Measurements from ENCODE around the gene AFAP1.

AFAP1 gene

DNA sequence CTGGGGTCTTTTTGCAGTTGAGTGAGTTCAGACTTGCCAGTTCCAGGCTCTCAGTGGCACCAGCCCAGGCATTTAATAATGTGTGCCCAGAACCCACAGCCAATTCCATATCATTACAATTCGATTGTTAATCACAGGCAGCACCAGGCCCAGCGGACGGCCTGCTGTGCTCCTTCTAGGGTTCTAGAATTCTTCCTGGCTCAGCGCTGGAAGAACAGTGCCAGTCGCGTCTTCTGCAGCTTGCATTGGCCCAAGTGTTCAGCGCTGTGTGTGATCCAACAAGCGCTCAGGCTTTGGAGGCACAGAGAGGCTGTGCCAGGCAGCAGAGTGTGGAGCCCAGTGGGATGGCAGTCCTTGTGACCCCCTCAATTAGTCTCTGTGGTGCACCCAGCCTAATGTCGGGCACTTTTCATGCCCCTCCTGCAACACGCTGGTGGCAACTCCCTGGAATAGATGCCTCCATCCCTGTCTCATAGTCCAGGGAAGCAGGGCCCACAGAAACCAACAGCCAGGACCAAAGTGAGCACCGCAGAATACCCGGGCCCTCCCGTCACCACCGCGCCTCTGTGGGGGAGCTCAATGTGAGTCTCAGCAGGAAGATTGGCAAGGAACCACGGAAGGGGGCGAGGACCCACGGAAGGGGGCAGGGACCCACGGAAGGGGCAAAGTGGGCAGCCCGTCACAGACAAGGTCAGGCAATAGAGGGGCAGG lies 193.2 kb downstream of the AFAP1 start:
- no peak for DNase-seq

DNA sequence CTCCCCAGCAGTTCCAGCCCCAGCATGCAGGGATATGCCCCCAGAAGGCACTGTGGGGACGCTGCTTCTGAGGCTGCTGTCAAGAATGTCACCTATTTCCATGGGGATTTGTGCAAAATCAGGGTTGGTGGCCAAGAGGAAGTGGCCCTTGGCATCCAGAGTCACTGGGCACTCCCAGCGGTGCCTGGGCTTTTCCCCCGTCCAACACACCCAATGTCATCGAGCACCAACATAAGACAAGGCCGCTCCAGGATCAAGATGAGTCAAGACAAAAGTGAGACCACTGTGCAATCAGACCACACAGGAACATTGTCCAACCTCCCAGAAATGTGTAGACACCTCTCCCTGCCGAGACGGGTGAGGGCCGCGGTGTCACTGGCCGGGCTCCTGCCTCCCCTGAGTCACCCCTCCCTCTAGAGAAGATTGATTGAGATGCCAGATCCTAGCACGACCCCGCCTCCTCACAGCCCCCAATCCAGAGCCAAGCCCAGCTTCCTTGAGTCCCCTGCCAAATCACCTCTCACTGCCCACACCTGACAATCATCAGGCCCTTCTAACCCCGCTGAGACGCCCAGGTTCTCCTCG lies 194.3 kb downstream of the AFAP1 start:
- no peak for DNase-seq

DNA sequence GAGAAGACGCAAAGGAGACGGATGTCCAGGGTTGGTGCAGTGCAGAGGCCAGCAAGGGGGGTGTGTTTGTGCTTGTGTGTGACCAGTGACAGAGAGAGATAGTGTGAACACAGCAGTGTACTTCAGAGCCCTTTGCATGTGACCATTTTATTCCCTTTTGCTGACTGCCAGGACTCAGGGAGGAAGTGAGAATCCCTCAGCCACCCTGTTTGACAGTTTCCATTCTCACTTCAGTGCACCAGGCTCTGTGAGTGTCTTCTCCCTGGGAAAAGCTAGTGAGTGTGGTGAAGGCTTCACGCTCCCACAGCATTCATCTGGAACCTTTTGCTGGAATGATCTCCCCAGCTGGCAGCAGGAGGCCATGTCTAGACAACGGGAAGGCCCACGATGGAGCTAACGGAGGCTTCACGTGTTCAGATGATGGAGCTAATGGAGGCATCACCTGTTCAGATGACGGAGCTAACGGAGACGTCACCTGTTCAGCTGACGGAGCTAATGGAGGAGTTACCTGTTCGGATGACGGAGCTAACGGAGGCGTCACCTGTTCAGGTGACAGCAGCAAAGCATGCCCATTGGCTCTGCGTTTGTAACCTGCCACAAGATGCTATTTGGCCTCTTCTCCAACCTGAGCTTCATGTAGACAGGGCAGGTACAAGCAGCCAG lies 195.4 kb downstream of the AFAP1 start:
- DNase-seq: no peak

DNA sequence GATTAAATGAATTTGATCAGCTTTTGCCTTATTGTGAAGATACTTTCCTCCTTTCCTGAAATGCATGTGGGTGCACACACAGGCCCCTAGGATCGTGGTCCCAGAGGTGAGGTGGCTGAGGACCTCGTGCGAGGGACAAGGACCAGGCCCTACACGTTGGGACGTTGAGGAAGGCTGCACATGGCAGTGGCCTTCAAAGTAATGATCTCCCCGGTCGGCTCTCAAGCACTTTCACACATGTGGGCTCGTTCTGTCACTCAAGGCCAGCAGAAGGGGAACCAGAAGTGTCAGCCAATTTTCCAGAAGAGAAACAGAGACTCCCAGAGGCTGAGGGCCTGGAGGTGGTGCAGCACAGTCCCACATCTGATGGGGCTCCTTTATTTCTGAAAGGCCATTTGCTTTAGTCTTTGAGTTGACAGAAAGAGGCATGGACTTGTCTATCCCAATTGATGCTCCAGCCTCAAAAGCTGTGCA lies 196.8 kb downstream of the AFAP1 start:
- DNase-seq: no peak

DNA sequence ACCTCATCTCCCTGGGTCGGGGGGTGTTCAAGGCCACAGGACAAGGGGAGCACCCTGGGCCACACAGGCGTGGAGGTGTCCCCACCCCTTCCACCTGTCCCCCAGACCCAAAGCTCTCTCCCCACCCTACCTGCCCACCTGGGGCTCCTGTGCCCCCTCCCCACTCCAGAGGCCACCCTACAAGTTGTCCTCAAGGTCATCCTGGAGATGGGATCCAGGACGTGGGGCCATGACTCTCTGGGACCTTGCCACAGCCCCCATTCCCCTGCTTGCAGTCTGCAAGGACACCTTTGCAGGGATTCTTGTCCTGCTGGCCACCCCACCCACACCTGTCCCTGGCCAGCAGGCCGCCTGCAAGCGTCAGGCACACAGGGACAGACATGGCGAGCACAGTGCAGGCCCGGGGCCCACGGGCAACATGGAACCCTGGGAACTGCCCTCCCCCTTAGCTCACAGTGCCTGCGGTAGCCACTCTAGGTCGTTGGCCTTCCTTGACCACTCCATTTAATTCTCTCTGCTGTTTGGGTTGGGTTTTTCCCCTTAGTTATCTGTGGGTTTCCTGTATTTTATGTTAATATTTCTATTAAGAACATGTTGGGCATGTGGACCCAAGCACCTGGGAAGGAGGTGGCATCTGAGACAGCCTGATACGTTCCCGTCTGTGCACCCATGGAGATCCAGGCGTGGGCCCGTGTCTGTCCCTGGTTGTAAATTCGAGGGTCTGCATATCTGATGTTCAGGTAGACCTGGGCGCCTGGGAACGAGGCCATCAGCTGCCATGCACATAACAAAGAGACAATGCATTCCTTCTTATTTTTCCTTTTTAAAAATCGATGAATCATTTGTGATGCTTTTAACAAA lies 197.5 kb downstream of the AFAP1 start:
- no peak for DNase-seq

DNA sequence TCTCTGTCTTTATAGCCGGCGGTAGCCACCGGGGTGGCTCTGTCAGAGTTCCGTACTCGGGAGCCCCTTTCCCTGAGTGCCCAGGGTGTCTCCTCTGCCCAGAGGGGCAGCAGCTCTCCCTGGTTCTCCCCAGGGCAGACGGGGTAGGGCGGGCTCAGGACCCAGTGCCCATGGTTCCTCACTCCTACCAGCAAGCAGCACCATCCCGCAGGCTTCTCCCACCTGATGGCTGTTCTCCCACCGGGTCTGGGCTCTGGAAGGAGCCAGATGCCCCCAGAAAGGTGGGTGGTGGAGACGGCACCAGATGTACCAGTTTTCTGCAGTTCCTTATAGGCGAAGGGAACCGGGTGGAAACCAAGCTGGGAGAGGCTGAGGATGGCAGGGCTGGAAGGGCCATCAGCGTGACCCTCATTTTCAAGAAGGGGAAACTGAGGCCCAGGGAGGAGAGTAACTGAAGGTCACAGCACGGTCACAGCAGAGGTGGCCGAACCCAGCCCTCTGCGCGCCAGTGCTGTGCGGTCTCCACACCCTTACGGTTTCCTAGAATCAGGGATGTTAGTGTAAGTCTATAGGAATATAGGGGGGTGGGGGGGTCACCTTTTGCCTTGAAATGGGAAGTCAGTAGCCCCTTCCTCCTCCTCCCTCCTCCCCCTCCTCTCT lies 198.7 kb downstream of the AFAP1 start:
- no peak for DNase-seq

DNA sequence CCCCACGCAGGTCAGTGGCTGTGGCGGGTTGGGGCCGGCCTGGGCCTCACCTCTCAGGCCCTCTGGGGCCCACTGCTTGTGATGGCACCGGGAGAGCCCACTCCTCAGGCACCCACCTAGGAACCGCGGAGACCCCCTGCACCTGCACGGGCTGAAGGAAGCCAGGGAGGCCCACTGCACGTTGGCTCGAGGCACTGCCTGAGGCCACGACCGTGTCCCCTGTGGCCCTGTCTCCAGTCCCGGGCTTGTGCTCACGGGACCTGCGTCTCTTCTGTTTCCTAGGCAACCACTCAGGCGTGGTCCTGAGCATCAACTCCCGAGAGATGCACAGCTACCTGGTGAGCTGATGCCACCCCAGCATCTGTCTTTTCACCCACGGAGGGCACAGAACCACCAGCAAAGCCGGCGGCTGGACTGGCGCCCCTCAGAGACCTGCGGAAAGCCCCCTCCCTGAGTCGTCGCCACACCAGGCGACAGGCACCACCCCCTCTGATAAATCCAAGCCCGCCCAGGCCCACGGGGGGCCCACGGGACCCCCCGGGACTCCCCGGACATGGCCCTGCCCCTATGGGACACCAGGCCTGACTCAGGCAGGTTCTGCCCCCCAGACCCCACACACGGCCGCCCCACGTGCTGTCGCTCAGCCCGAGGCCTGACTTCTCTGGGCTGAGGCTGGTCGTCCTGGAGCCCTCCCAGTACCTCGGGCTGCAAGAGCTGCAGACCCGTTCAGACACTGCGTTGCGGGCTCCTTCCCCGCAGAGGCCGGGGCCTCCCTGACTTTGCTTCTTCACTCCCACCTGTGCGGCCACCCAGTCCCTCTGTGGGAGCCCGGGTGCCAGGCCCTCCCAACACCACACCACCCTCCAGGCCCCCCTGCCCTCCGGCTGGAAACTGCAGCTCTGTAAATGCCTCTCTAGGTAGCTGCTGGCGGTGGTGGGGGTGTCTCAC lies 199.5 kb downstream of the AFAP1 start:
- DNase-seq: no peak

DNA sequence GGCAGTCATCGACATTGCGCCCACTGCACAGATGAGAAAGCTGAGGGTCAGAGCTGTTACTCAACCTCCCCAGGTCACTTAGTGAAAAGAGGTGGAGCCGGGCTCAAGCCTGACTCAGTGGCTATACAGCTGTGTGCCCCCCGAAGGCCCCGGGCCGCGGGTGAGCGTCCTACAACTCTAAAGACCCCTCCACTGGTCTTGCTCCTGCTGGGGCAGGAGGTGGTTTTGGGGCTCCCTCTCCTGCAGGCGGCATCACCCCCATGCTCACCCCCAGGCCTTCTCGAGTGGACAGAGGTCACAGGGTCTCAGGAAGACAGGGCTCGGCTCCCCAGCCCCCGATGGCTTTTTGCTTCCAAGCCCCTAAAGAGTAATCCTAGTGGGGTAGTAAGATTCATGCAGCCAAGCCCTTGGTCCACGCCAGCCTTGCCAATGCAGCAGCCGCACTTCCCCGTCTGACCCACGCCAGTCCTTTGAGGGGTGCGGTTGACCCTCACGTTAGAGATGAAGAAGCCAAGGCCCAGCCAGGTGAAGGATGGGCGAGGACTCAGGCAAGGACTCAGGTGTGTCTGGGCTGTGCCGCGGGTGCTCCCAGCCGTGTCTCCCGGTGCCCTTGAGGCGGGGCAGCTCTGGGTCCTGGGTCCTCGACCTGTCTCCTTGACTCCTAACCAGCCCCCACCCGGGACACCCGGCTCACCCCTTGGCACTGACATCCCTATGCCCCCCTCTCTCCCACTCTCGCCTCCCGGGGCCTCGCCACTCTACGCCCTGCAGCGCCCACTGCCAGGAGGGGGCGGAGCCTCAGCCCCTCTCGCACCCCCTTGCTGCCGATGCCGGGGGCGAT lies 200.4 kb downstream of the AFAP1 start:
- no peak for DNase-seq

DNA sequence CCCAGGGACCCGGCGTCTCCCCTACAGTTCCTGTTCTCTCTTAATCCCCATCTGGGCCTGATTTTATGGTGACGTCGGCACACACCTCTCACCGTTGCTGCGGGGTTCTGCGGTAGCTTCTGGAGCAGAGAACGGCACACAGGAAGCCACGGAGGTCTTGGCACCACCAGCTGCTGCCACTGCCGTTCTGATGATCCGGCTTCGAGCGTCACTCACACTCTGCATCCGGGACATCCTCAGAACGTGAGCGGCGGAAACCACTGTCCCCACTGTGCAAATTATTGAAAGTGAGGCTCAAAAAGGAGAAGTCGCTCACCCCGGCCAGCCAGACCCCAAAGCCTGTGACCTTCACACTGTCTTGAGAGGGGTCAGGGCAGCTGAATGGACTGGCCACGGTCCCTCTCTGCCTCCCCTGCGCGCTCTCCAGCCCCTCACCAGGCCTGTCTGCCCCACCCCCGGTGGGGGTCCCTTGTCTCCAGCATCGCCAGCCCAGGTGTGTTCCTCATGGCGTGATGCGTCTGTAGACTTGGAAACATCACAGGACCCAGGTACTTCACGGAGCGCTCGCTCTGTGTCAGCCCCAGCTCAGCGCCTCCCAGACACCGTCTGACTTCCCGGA lies 201.1 kb downstream of the AFAP1 start:
- no peak for DNase-seq

DNA sequence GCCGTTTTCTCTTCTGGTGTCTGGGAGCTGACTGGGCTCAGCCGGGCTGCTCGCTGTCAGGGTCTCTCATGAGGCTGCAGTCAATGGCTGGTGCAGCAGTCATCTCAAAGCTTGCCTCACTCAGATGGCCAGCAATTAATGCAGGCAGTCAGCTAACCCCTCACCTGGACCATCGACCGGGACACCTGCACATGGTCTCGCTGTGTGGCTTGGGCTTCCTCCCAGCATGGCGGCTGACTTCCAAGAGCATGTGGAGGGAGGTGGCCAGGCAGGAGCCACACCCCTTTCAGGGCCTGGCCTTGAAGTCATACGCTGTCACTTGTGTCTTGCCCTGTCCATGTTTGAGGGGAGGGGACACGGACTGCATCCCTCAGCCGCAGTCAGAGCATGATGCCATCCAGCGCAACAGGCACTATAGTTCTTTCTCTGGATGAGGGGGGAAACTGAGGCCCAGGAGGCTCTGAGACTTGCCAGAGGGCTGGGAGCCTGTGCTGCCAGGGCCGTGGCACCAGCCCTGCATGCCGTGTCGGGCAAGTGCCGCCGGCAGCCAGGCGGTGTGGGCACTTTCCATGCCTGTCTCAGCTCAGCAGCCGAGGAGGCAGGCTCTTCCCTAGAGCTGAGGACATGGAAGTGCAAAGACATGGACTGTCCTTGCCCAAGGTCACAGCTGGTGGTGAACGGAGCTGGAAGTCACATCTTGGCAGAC lies 201.8 kb downstream of the AFAP1 start:
- DNase-seq: no peak

DNA sequence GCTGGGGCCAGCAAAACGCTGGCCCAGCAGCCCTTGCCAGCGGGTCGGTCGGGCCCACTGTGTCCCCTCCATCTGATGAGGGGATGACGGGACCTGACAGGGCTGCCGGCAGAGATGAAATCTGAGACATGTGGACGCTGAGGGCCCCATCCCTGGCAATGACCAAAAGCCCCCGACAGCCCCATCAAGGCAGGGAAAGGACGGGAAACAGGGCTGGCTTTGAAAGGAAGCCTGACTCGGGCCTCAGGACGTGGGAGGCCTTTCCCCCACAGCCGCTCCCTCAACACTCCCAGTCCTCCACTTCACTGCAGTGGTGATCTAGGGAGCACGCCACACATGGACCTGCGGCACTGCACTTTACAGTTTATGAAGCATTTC lies 202.4 kb downstream of the AFAP1 start:
- DNase-seq: no peak

DNA sequence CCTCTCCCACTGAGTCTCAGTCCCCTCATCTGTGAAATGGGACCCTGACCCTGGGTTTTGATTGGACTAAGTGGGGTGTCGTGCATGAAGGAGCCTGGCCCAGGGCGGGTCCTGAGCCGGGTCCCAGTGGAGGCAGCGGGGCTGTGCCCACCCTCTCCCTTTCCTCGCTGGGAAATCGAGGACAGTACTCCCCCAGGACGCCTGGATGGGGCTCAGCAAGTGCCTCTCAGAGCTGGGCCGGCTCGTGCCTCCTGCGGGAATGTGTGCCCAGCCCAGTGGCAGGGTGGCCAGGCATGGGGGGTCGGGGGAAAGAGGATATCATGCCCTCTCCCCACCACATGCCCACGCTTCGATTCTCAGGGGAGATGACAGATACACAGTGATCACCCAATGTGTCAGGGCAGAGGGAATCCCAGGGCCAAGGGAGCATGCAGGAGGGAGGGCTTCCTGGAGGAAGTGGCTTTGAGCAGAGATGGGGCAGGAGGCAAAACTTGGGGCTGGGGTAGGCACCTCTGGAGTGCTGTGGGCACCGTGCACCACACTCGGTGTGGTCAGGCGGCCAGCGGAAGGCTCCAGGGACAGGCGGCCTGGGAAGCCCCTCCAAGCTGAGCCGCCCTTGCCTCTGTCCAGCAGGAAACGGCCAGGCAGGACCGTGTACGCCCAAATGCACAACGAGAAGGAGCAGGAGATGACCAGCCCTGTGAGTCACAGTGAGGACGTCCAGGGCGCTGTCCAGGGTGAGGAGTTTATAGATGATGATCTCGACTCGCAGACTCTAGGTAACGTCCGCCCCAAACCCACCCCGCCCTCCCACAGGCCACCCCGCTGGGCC lies 203.0 kb downstream of the AFAP1 start:
- no peak for DNase-seq

DNA sequence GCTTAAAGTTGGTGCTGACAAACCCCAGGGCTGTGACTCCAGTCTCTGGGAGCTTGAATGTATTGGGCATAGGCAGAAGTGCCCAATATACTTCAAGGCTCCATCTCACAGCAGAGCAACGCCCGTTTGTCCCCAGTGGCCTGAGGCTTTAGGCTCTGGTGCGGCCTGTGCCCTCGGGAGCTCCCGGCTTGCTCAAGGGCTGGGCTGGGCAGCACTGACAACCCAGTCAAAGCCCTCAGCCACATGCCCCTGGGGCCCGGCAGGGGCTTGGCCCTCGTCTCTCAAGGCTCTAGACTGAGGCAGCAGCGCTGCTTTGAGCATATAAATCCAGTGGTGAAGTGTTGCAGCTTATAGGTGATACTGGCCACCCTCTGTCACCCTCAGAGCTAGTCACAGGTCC lies 203.7 kb downstream of the AFAP1 start:
- no peak for DNase-seq

DNA sequence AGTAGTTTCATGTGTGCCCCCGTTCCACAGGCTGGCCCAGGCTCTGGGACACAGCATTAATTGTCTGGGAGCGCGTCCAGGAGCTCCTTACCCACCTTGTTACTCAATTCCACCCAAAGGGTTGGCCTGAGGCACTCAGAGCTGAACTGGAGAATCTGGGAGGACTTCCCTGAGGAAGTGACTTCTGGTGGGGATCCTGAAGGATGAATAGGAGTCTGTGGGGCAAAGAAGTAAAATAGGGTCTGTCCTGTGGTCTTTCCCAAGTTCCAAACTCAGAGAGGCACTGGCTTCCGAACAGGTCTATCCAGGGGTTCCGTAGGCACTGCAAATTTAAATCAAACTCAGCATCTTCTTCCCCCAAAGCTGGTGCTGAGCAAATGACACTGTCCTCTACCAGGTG lies 204.3 kb downstream of the AFAP1 start:
- DNase-seq: no peak

DNA sequence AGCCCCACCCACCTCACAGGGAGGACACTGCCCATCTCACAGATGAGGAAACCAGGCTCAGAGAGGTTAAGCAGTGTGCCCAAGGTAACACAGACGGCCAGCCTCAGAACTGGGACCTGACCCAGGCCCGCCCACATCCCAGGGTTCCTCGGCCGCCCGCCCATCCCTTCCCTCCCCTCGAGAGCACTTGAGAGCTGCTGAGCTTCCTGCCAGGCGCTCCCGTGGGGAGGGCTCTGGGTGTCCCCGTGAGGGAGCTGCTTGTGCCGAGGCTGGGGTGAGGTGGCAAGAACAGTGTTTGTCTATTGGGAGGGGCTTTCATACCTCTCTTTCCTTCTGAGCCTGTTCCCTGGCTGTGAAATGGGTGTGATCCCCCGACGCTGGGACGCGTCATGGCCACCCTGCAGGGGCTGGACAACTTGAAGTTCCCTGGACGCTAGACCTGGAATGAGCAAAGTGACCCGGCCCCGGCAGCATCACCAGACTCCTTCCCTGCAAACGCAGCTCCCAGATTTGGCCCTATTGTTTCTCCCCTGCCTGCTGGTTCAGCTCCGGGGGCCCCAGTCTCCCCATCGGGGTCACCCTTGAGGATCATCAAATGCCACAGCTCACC lies 204.9 kb downstream of the AFAP1 start:
- no peak for DNase-seq

DNA sequence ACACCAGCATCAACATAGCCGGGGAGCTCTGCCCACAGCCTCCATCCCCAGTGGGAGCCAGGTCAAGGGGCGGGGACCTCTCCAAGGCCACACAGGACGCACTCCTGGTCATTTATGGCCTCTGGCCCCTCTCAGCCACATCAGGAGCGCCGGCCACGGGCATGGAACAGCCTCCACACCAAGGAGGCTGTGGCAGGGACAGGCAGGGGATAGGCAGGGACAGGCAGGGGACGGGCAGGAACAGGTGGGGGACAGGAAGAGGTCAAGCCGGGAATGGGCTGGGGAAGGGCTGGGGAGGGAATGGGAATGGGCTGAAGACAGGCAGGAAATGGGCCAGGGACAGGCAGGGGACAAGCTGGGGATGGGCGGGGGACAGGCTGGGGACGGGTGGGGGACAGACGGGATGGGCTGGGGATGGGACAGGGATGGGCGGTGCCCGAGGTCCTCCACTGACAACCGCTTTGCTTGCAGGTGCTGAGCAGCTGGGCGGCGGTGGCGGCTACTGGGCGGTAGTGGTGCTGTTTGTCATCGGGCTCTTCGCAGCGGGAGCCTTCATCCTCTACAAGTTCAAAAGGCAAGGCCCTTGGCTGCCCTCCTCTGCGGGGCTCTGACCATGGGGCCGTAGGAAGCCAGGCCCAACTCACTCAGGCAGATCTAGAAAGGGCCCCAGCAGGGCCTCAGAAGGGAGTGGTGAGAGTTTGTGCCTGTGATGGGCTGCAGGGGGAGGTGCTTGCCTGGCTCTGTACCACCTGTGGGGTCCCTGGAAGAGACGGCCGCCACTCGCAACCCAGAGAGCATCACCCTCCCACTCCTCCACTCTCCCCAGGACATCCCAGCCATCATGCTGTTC lies 205.6 kb downstream of the AFAP1 start:
- no peak for DNase-seq

DNA sequence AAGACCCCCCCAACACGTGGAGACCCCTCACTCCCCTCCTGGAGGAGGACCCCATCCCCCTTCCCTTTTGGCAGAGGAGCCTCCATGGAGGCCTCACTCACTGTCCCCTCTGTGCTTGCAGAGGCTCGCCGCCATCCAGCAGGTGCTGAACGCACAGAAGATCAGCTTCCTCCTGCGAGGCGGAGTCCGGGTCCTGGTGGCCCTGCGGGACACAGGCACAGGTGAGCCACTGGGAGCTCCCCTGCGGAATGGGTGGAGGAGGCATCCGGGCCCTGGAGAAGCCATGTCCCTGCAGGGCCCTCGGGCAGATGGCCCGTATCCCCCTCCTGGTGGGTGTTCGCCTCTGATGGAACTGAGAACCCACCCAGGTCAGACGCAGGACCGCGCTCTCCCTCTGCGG lies 206.5 kb downstream of the AFAP1 start:
- DNase-seq: no peak

All from activated CD4-positive, alpha-beta T cell treated with anti-CD3 and anti-CD28 coated beads, Interleukin-2, amount 50 U/mL, for 1 hour (primary cell).